Globus pallidus (tissue), 1 donor: ENCODE measurements around the gene CSRP2.

Experiments
- DNase-seq: peaks from one replicate; pipeline ENCODE4 v3.0.0-alpha.2; 2015; ENCODE audit warnings: low spot score

CSRP2 gene

GRCh38 chr12:76891609-76892008, 12.8 kb upstream of the CSRP2 start:
- DNase-seq = no peak

- DNase-seq = no peak
Observed at GRCh38 chr12:76890151-76891143, 11.6 kb upstream of the CSRP2 start.

GRCh38 chr12:76888775-76889174, 10.0 kb upstream of the CSRP2 start:
- no peak for DNase-seq

- DNase-seq = no peak
Observed at GRCh38 chr12:76883811-76884210, 5.0 kb upstream of the CSRP2 start.

GRCh38 chr12:76883151-76883550, 4.3 kb upstream of the CSRP2 start:
- DNase-seq = no peak

GRCh38 chr12:76882367-76882766, 3.5 kb upstream of the CSRP2 start:
- DNase-seq = no peak

- DNase-seq = no peak
Observed at GRCh38 chr12:76881142-76881541, 2.3 kb upstream of the CSRP2 start.

- DNase-seq = no peak
Observed at GRCh38 chr12:76880519-76881023, 1.8 kb upstream of the CSRP2 start.

- DNase-seq = no peak
Observed at GRCh38 chr12:76879710-76880518, 1.1 kb upstream of the CSRP2 start.

- DNase-seq = no peak
Observed at GRCh38 chr12:76878099-76878898, 520 bp downstream of the CSRP2 start.

- no peak for DNase-seq
Observed at GRCh38 chr12:76876696-76877229, 2.1 kb downstream of the CSRP2 start.

- DNase-seq = no peak
Observed at GRCh38 chr12:76874491-76875190, 4.2 kb downstream of the CSRP2 start.

- no peak for DNase-seq
Observed at GRCh38 chr12:76874027-76874426, 4.8 kb downstream of the CSRP2 start.

GRCh38 chr12:76872415-76872814, 6.4 kb downstream of the CSRP2 start:
- no peak for DNase-seq

- DNase-seq = no peak
Observed at GRCh38 chr12:76871742-76872141, 7.1 kb downstream of the CSRP2 start.

- DNase-seq = no peak
Observed at GRCh38 chr12:76871082-76871481, 7.7 kb downstream of the CSRP2 start.

- no peak for DNase-seq
Observed at GRCh38 chr12:76866726-76867125, 12.1 kb downstream of the CSRP2 start.

- DNase-seq = no peak
Observed at GRCh38 chr12:76866151-76866567, 12.7 kb downstream of the CSRP2 start.

GRCh38 chr12:76864791-76865400, 13.9 kb downstream of the CSRP2 start:
- DNase-seq = no peak

- no peak for DNase-seq
Observed at GRCh38 chr12:76863837-76864236, 15.0 kb downstream of the CSRP2 start.
